Measurements from ENCODE around the gene FGL2. TPM values are rescaled to one million over a fixed set of nuclear protein-coding genes. Genes with fewer than 3 reads are reported as not detected.
A peak's percentile ranks its signal among the peaks of the same experiment; 100 is the strongest.
"Not testable (repeated sequence)": the region's sequence is repeated elsewhere in the genome, so short reads cannot be mapped to it uniquely, and the experiment has no call there.

The FGL2 gene
- polyA plus RNA-seq, 4 donors, result 7.4 to 38.0 (median 18.1) TPM

DNA sequence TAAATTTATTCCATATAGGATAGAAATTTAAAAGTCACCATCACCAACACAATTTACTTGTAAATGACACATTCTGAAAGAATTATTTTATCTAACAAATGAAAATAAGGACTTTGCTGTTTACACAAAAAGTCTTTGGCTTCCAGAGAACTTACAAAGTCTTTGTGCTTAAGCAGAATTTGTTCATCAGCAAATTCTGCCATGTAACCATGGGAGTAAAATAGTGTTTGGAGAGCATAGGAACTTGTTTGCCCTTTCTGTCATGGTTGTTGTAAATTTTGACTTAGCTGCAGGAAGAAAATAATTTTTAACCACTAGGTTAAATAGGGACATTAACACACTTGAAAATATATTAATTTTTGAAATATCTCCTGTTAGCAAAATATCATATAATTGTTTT lies 15.2 kb downstream of the FGL2 start:
- H3K4me1 ChIP-seq (ENCODE audit: control insufficient read depth in 3 of 3, insufficient read depth in 2 of 3, low read depth in 1 of 3, low read length in 2 of 3), result peaks cover 0 to 9% (median 0%) of the 10 kb centered on the region in 3 donors
- no peaks in the 10 kb centered on the region for H3K27me3 ChIP-seq (ENCODE audit: control insufficient read depth in 3 of 3, insufficient read depth in 3 of 3, low read length in 3 of 3)
- H3K9me3 ChIP-seq (ENCODE audit: control insufficient read depth in 2 of 2, insufficient read depth in 1 of 2, low read depth in 1 of 2, low read length in 1 of 2), result peaks cover 0 to 7% of the 10 kb centered on the region in 2 donors
- DNase-seq, result no peak
- H3K36me3 ChIP-seq (ENCODE audit: control insufficient read depth in 3 of 3, insufficient read depth in 2 of 3, low read depth in 1 of 3, low read length in 3 of 3), result no peaks in the 10 kb centered on the region
- no peak for FAIRE-seq
- H3K27ac ChIP-seq (ENCODE audit: low read depth in 1 of 3, low read length in 2 of 3), result no peak overlapping the region
- H3K4me3 ChIP-seq (ENCODE audit: low read depth in 1 of 3, low read length in 3 of 3), result no peak overlapping the region

DNA sequence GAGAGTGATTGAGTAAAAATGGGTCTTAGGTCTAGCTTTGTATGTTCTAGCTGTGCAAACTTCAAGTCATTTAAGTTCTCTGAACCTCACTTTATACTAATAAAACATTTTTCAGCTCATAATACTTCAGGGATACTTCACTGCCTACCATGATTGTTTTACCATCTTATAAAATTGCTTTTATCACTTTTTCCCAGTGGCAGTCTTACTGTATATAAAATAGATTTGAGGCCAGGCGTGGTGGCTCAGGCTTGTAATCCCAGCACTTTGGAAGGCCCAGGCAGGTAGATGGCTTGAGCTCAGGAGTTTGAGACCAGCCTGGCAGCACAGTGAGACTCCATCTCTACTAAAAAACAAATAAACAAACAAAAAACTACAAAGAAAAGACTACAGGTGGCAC lies 17.4 kb downstream of the FGL2 start:
- H3K4me1 ChIP-seq (ENCODE audit: control insufficient read depth in 3 of 3, insufficient read depth in 2 of 3, low read depth in 1 of 3, low read length in 2 of 3), result peaks cover 0 to 9% (median 0%) of the 10 kb centered on the region in 3 donors
- no peaks in the 10 kb centered on the region for H3K36me3 ChIP-seq (ENCODE audit: control insufficient read depth in 3 of 3, insufficient read depth in 2 of 3, low read depth in 1 of 3, low read length in 3 of 3)
- H3K4me3 ChIP-seq (ENCODE audit: low read depth in 1 of 3, low read length in 3 of 3), result no peak overlapping the region
- 88 to 100% (median 89%) methylated on average over 1 of the region's 1 CpG for WGBS, 3 donors
- H3K27ac ChIP-seq (ENCODE audit: low read depth in 1 of 3, low read length in 2 of 3), result no peak overlapping the region
- H3K9me3 ChIP-seq (ENCODE audit: control insufficient read depth in 2 of 2, insufficient read depth in 1 of 2, low read depth in 1 of 2, low read length in 1 of 2), result peaks cover 0 to 7% of the 10 kb centered on the region in 2 donors
- no peaks in the 10 kb centered on the region for H3K27me3 ChIP-seq (ENCODE audit: control insufficient read depth in 3 of 3, insufficient read depth in 3 of 3, low read length in 3 of 3)
- no peak for FAIRE-seq
- no peak for DNase-seq

DNA sequence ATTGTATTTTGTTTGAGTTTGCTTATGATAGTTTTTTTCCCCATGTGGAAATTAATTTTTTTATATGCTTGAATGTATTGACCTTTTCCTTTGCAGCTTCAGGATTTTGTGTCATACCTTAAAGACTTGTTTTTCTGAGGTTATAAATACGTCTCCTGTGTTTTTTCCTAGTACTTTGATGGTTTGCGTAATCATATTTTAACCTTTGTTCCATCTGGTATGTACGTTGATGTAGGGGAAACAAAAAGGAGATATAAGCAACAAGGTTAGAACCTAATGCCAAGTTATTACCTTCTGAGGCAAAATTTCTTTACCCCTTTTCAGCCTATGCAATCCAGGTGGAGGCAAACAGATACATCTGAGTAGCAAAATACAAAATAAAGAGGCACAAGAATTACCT lies 17.9 kb downstream of the FGL2 start:
- Histone ChIP-seq H3K9me3 (ENCODE audit: control insufficient read depth in 2 of 2, insufficient read depth in 1 of 2, low read depth in 1 of 2, low read length in 1 of 2) (peaks cover 0 to 7% of the 10 kb centered on the region in 2 donors), H3K4me1 (ENCODE audit: control insufficient read depth in 3 of 3, insufficient read depth in 2 of 3, low read depth in 1 of 3, low read length in 2 of 3) (peaks cover 0 to 9% (median 0%) of the 10 kb centered on the region in 3 donors), H3K36me3 (ENCODE audit: control insufficient read depth in 3 of 3, insufficient read depth in 2 of 3, low read depth in 1 of 3, low read length in 3 of 3) (no peaks in the 10 kb centered on the region), H3K27ac (ENCODE audit: low read depth in 1 of 3, low read length in 2 of 3) (peak overlapping the region in 1 of 3 donors; percentile 52), H3K27me3 (ENCODE audit: control insufficient read depth in 3 of 3, insufficient read depth in 3 of 3, low read length in 3 of 3) (no peaks in the 10 kb centered on the region), H3K4me3 (ENCODE audit: low read depth in 1 of 3, low read length in 3 of 3) (no peak overlapping the region)
- FAIRE-seq (no peak), DNase-seq (peak; percentile 40 to 71)
- 31 to 63% (median 48%) methylated on average over 3 of the region's 3 CpGs for WGBS, 3 donors

DNA sequence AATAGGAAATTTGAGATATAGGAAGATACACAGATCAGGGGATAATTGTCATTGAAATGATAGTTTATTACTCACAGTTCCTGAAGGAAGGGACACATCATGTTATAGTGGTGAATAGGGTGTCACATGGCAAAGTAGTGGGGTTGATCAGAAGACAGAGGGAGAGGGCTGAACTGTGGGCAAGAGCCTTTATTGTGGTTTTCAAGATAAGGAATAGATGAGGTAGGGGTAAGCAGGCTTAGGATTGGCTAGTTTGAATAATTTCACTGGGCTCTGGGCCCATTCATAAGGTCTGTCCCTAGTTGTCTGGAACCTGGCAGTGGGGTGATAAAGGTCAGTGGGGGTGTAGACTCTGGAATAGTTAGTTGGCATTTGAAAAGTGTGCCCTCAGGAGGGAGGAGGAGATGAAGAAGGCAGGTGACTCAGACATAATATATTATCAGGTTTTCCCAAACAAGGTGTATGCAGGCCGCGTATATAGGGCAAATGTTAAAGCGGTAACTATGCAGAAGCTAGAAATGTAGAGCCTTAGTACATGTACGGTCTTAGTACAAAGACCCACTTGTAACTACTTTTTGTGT lies 18.5 kb downstream of the FGL2 start:
- peak overlapping the region in 1 of 3 donors; percentile 52 for H3K27ac ChIP-seq (ENCODE audit: low read depth in 1 of 3, low read length in 2 of 3)
- DNase-seq, result peak in 1 of 2 donors; percentile 84
- H3K4me1 ChIP-seq (ENCODE audit: control insufficient read depth in 3 of 3, insufficient read depth in 2 of 3, low read depth in 1 of 3, low read length in 2 of 3), result peaks cover 0 to 9% (median 0%) of the 10 kb centered on the region in 3 donors

DNA sequence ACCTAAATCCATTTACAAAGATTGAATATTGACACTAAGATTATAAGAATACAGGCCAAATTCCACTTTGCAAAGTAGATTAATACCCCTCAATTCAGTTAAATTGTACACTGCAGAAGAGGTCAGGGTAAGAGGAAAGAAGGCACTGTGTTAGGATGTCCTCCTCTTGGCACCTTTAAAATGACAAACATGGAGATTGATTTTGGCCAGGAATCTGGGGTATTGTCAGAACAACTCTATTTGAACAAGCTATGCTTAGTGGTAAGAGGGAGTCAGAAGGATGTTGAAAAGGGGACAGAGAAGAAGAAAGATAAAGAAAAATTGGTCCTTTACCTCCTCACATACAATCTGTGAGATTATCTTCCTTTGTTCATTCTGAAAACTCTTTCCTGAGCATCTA lies 21.6 kb downstream of the FGL2 start:
- not testable (repeated sequence) for FAIRE-seq; H3K4me1 ChIP-seq (ENCODE audit: control insufficient read depth in 3 of 3, insufficient read depth in 2 of 3, low read depth in 1 of 3, low read length in 2 of 3); H3K9me3 ChIP-seq (ENCODE audit: control insufficient read depth in 2 of 2, insufficient read depth in 1 of 2, low read depth in 1 of 2, low read length in 1 of 2); H3K27ac ChIP-seq (ENCODE audit: low read depth in 1 of 3, low read length in 2 of 3); H3K27me3 ChIP-seq (ENCODE audit: control insufficient read depth in 3 of 3, insufficient read depth in 3 of 3, low read length in 3 of 3); DNase-seq; H3K36me3 ChIP-seq (ENCODE audit: control insufficient read depth in 3 of 3, insufficient read depth in 2 of 3, low read depth in 1 of 3, low read length in 3 of 3); H3K4me3 ChIP-seq (ENCODE audit: low read depth in 1 of 3, low read length in 3 of 3)

More for the DNA sequence above, 18.5 kb downstream of the FGL2 start:
- FAIRE-seq, result no peak
- WGBS, 3 donors, result 63 to 82% (median 77%) methylated on average over 4 of the region's 4 CpGs
- no peaks in the 10 kb centered on the region for H3K36me3 ChIP-seq (ENCODE audit: control insufficient read depth in 3 of 3, insufficient read depth in 2 of 3, low read depth in 1 of 3, low read length in 3 of 3)
- H3K27me3 ChIP-seq (ENCODE audit: control insufficient read depth in 3 of 3, insufficient read depth in 3 of 3, low read length in 3 of 3), result no peaks in the 10 kb centered on the region
- H3K9me3 ChIP-seq (ENCODE audit: control insufficient read depth in 2 of 2, insufficient read depth in 1 of 2, low read depth in 1 of 2, low read length in 1 of 2), result peaks cover 0 to 7% of the 10 kb centered on the region in 2 donors
- no peak overlapping the region for H3K4me3 ChIP-seq (ENCODE audit: low read depth in 1 of 3, low read length in 3 of 3)

DNA sequence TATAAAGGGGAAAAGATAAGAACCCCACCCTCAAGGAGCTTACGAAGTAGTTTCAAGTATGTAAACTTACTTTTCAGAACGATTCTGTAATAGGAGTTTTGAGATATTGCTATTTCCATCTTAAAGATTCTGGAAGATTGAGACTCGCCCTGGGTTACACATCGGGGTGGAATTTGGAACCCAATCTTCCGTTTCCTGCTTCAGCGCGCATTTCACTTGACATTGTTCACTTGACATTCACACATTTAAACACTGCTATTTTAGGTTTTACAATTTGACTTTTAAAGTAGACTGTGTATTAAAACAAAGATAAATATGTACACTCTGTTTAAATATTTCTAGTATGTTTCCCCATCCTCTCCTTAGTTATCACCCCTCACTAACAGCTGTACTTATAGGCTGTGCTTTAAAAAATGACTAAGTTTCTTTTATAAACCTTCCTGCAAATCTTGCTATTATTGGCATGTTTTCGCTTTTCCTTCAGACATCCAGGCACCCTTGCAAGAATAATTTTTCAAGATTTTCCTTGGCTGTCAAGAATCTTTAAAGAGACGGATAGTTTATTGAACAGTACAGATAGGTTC lies 22.2 kb downstream of the FGL2 start:
- WGBS, 3 donors, result 68 to 88% (median 87%) methylated on average over 9 of the region's 9 CpGs
- H3K4me3 ChIP-seq (ENCODE audit: low read depth in 1 of 3, low read length in 3 of 3), result not testable (repeated sequence)

DNA sequence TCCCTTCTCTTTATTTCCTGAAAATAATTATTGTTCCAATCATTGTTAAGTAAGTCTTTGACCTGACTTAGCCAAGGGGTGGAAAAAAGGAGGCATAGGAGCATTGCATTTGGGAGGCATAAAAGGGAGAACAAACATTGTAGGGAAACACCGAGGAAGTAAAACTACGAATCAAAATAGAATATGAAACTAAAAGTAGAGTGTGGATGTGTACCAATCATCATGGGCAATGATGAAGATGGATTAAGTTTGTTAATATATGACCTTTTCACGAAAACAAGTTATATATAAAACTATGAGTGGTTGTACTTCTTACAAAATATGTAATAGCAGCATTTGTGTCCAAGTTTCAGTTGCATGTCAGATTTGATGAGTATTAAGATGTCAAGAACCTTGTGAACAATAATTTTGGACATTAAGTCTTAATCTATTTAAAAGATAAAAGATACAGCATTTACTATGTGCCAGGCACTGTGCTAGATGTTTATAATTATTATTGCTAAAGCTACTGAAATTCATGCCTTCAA lies 24.3 kb downstream of the FGL2 start:
- H3K4me1 ChIP-seq (ENCODE audit: control insufficient read depth in 3 of 3, insufficient read depth in 2 of 3, low read depth in 1 of 3, low read length in 2 of 3); FAIRE-seq; H3K27ac ChIP-seq (ENCODE audit: low read depth in 1 of 3, low read length in 2 of 3); H3K27me3 ChIP-seq (ENCODE audit: control insufficient read depth in 3 of 3, insufficient read depth in 3 of 3, low read length in 3 of 3); H3K9me3 ChIP-seq (ENCODE audit: control insufficient read depth in 2 of 2, insufficient read depth in 1 of 2, low read depth in 1 of 2, low read length in 1 of 2); DNase-seq; H3K4me3 ChIP-seq (ENCODE audit: low read depth in 1 of 3, low read length in 3 of 3); H3K36me3 ChIP-seq (ENCODE audit: control insufficient read depth in 3 of 3, insufficient read depth in 2 of 3, low read depth in 1 of 3, low read length in 3 of 3): not testable (repeated sequence)
- 48 to 81% (median 75%) methylated on average over 1 of the region's 3 CpGs for whole genome bisulfite sequencing, 3 donors

More for the DNA sequence above, 22.2 kb downstream of the FGL2 start:
- not testable (repeated sequence) for H3K27me3 ChIP-seq (ENCODE audit: control insufficient read depth in 3 of 3, insufficient read depth in 3 of 3, low read length in 3 of 3); DNase-seq; FAIRE-seq; H3K27ac ChIP-seq (ENCODE audit: low read depth in 1 of 3, low read length in 2 of 3); H3K4me1 ChIP-seq (ENCODE audit: control insufficient read depth in 3 of 3, insufficient read depth in 2 of 3, low read depth in 1 of 3, low read length in 2 of 3); H3K9me3 ChIP-seq (ENCODE audit: control insufficient read depth in 2 of 2, insufficient read depth in 1 of 2, low read depth in 1 of 2, low read length in 1 of 2); H3K36me3 ChIP-seq (ENCODE audit: control insufficient read depth in 3 of 3, insufficient read depth in 2 of 3, low read depth in 1 of 3, low read length in 3 of 3)

DNA sequence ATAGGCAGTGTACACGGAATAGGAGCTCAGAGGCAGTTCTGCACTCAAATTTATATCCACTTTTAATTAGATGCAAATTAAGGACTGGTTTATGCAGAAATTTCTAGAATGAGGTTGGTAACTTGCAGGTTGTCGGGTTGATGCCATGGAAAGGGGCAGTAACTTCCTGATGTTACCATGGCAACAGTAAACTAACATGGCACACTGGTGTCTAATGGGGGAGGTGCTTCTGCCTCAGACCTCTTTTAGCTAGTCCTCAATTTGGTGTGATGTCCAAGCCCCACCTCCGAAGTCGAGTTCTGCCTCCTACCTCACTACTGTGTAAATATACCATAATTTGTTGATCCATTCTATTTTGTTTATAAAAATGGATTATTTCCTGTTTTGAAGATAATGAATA lies 25.2 kb downstream of the FGL2 start:
- not testable (repeated sequence) for FAIRE-seq; H3K4me1 ChIP-seq (ENCODE audit: control insufficient read depth in 3 of 3, insufficient read depth in 2 of 3, low read depth in 1 of 3, low read length in 2 of 3); H3K27ac ChIP-seq (ENCODE audit: low read depth in 1 of 3, low read length in 2 of 3); H3K9me3 ChIP-seq (ENCODE audit: control insufficient read depth in 2 of 2, insufficient read depth in 1 of 2, low read depth in 1 of 2, low read length in 1 of 2); H3K27me3 ChIP-seq (ENCODE audit: control insufficient read depth in 3 of 3, insufficient read depth in 3 of 3, low read length in 3 of 3); DNase-seq; H3K4me3 ChIP-seq (ENCODE audit: low read depth in 1 of 3, low read length in 3 of 3); H3K36me3 ChIP-seq (ENCODE audit: control insufficient read depth in 3 of 3, insufficient read depth in 2 of 3, low read depth in 1 of 3, low read length in 3 of 3)
- 85 to 100% (median 90%) methylated on average over 3 of the region's 4 CpGs for WGBS, 3 donors
